Measurements from ENCODE around the gene ANKRD63. TPM values are rescaled to one million over a fixed set of nuclear protein-coding genes. Genes with fewer than 3 reads are reported as not detected.

ANKRD63 gene
- total and polyA plus RNA-seq, 2 of the 13 experiments (the other 11 are each of a cell fraction or from before 2014, with no cell fraction given) = not detected

DNA sequence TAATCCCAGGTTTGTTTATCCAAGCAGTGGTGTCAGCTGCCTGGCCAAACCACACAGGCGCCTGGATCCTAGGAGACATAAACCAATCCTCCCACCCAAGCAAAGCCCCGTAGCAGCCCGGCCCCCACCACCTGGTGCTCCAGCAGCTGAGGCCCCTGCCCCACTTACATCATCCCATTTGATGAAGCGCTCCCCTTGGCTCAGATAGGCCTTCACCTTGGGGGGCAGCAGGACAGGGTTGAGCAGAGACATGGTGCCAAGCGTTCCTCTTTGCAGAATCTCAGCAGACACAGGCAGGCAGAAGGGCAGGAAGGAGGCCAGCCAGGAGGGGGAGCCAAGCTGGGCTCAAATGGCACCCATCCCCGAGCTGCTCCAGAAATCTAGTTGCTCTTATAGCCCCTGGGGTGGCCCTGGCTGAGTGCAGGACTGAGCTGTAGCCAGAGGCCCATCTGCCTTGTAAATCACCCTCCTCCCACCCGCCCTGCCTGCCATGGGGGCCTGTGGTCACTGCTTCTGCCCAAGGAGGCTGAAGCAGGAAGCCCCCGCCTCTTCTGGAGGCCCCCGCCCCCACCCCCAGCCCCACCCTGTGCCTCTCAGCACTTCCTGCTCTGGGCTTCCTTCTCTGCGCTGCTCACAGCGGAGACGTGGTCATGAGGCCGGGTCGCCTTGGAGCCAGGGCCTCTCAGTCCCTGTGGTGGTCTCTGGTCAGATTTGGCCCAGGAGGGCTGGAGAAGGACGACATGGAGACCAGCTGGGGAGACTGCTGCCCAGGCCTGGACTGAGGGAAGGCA lies 24.8 kb upstream of the ANKRD63 start, which contains the start of gene PLCB2:
PLCB2 (minus strand) TSS at position 515 of the 791 bp plus-strand sequence; CDS start at position 252, 263 bp downstream.
- Histone ChIP-seq H3K27me3 (ENCODE audit: control insufficient read depth in 1 of 2, insufficient read depth in 2 of 2, low read length in 2 of 2) (peaks cover 5 to 59% of the 10 kb centered on the region in 2 experiments; a peak in 4 of 5 replicates), H3K4me2 (ENCODE audit: low read depth, low read length) (peak within 1 kb of the TSS; percentile 21; the same call in 1 of the 2 replicates), H3K27ac (ENCODE audit: extremely low read length, insufficient read depth, low read length) (no peak within 1 kb of the TSS), H3K4me1 (ENCODE audit: insufficient read depth, low read length) (no peaks in the 10 kb centered on the region), H3K36me3 (replicated peaks in 1 of 2; ENCODE audit: control insufficient read depth in 1 of 2, insufficient read depth in 2 of 2, low read length in 2 of 2) (no peaks in the 10 kb centered on the region), H3K9ac (ENCODE audit: insufficient read depth, low read depth, low read length) (no peak within 1 kb of the TSS), H3K9me3 (ENCODE audit: low read length) (no peaks in the 10 kb centered on the region), H3K79me2 (ENCODE audit: insufficient read depth, low read length) (no peaks in the 10 kb centered on the region), H2AFZ (ENCODE audit: low read length) (no peak within 1 kb of the TSS), H4K20me1 (ENCODE audit: insufficient read depth, low read length) (no peaks in the 10 kb centered on the region), H3K4me3 (replicated peaks in 1 of 3; ENCODE audit: insufficient read depth in 1 of 3, low read depth in 2 of 3, low read length in 3 of 3) (peak within 1 kb of the TSS in 1 of 3 experiments; percentile 8; a peak in 1 of 6 replicates)
- POLR2A ChIA-PET = no interaction called here
- no peak for FAIRE-seq
- TF ChIP-seq MBNL3 (CRISPR knock-in tag; conservative IDR thresholded peaks at IDR 0.05) (no peak), AGO2 (optimal IDR thresholded peaks at IDR 0.05; ENCODE audit: low read depth, low read length) (no peak)
- TF ChIP-seq, protein P1, sequence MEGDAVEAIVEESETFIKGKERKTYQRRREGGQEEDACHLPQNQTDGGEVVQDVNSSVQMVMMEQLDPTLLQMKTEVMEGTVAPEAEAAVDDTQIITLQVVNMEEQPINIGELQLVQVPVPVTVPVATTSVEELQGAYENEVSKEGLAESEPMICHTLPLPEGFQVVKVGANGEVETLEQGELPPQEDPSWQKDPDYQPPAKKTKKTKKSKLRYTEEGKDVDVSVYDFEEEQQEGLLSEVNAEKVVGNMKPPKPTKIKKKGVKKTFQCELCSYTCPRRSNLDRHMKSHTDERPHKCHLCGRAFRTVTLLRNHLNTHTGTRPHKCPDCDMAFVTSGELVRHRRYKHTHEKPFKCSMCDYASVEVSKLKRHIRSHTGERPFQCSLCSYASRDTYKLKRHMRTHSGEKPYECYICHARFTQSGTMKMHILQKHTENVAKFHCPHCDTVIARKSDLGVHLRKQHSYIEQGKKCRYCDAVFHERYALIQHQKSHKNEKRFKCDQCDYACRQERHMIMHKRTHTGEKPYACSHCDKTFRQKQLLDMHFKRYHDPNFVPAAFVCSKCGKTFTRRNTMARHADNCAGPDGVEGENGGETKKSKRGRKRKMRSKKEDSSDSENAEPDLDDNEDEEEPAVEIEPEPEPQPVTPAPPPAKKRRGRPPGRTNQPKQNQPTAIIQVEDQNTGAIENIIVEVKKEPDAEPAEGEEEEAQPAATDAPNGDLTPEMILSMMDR (CRISPR knock-in tag; IDR thresholded peaks at IDR 0.05) = peak; percentile 22; the same call in 1 of the 2 replicates
- DNase-seq (ENCODE audit: low spot score) = peak; percentile 14
- CTCF ChIA-PET (ENCODE audit: low intra/inter-chr PET ratio, low total read pairs) = interaction anchor here (0.8 kb wide), 1 partner anchor 115 kb away, joined by 3 read pairs; no protein-coding TSS in a partner anchor
- BruUV-seq (replicated peaks) = no TSS peak
- in situ Hi-C loops (cut with HindIII; ENCODE audit: extremely low pct_ligation_motif_present, low pct_unique_long_range_greater_than_20kb) (no loop called here), intact Hi-C loops (cut with micrococcal nuclease; ENCODE audit: unreplicated experiment) (no loop called here)
- peak; percentile 69 for ATAC-seq
- 55% methylated on average over 6 of the region's 15 CpGs for WGBS (ENCODE audit: low lambda C conversion rate)

DNA sequence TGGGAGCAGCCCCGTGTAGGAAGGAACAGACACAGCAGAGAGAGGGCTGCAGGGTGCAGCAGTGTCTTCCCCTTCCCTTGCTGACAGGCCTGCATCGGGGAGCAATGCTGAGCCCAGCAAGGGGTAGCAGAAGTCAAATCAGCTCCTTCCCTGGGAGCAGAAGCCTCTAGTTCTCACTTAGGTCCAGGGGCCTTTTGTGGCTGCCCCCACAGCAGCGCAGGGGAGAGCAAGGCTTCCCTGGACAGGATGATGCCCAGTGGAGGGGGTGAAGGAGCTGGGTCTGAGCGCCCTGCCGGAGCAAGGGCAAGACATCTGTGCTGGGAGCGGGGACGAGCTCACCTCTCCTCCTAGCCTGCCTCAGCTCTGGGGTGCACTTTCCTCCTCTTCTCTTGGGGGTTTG lies 24.0 kb upstream of the ANKRD63 start:
- FAIRE-seq = no peak
- intact Hi-C loops (cut with micrococcal nuclease; ENCODE audit: unreplicated experiment) (no loop called here), in situ Hi-C loops (cut with HindIII; ENCODE audit: extremely low pct_ligation_motif_present, low pct_unique_long_range_greater_than_20kb) (no loop called here)
- peaks cover 7 to 63% of the 10 kb centered on the region in 2 experiments for H3K27me3 ChIP-seq (ENCODE audit: control insufficient read depth in 1 of 2, insufficient read depth in 2 of 2, low read length in 2 of 2)
- no peak overlapping the region for H3K27ac ChIP-seq (ENCODE audit: extremely low read length, insufficient read depth, low read length)
- no peaks in the 10 kb centered on the region for H3K36me3 ChIP-seq (replicated peaks in 1 of 2; ENCODE audit: control insufficient read depth in 1 of 2, insufficient read depth in 2 of 2, low read length in 2 of 2)
- ATAC-seq = no peak
- H3K4me2 ChIP-seq (ENCODE audit: low read depth, low read length) = no peak overlapping the region
- H3K9me3 ChIP-seq (ENCODE audit: low read length) = no peaks in the 10 kb centered on the region
- H3K79me2 ChIP-seq (ENCODE audit: insufficient read depth, low read length) = no peaks in the 10 kb centered on the region
- no TSS peak for BruUV-seq (replicated peaks)
- H3K4me3 ChIP-seq (replicated peaks in 1 of 3; ENCODE audit: insufficient read depth in 1 of 3, low read depth in 2 of 3, low read length in 3 of 3) = no peak overlapping the region
- POLR2A ChIA-PET = no interaction called here
- DNase-seq (ENCODE audit: low spot score) = no peak
- CTCF ChIA-PET (ENCODE audit: low intra/inter-chr PET ratio, low total read pairs) = interaction anchor here (0.8 kb wide), 1 partner anchor 115 kb away, joined by 3 read pairs; no protein-coding TSS in a partner anchor
- H2AFZ ChIP-seq (ENCODE audit: low read length) = no peak overlapping the region
- H4K20me1 ChIP-seq (ENCODE audit: insufficient read depth, low read length) = no peaks in the 10 kb centered on the region
- no peak overlapping the region for H3K9ac ChIP-seq (ENCODE audit: insufficient read depth, low read depth, low read length)
- no peaks in the 10 kb centered on the region for H3K4me1 ChIP-seq (ENCODE audit: insufficient read depth, low read length)
- WGBS (ENCODE audit: low lambda C conversion rate) = 93% methylated on average over 3 of the region's 7 CpGs
- no peak for TF ChIP-seq SCMH1 (CRISPR knock-in tag; IDR thresholded peaks at IDR 0.05; ENCODE audit: borderline replicate concordance)
- TF ChIP-seq, protein P2, sequence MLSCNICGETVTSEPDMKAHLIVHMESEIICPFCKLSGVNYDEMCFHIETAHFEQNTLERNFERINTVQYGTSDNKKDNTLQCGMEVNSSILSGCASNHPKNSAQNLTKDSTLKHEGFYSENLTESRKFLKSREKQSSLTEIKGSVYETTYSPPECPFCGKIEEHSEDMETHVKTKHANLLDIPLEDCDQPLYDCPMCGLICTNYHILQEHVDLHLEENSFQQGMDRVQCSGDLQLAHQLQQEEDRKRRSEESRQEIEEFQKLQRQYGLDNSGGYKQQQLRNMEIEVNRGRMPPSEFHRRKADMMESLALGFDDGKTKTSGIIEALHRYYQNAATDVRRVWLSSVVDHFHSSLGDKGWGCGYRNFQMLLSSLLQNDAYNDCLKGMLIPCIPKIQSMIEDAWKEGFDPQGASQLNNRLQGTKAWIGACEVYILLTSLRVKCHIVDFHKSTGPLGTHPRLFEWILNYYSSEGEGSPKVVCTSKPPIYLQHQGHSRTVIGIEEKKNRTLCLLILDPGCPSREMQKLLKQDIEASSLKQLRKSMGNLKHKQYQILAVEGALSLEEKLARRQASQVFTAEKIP (CRISPR knock-in tag; IDR thresholded peaks at IDR 0.05; ENCODE audit: borderline replicate concordance) = no peak
- no peak for TF ChIP-seq CBX2 (IDR thresholded peaks at IDR 0.05; ENCODE audit: low read depth, low read length)
- no peak for TF ChIP-seq CBX2 (CRISPR knock-in tag; IDR thresholded peaks at IDR 0.05; ENCODE audit: low read depth)
- TF ChIP-seq CAMTA2 (CRISPR knock-in tag; IDR thresholded peaks at IDR 0.05; ENCODE audit: borderline replicate concordance) = no peak
- TF ChIP-seq, protein P3, sequence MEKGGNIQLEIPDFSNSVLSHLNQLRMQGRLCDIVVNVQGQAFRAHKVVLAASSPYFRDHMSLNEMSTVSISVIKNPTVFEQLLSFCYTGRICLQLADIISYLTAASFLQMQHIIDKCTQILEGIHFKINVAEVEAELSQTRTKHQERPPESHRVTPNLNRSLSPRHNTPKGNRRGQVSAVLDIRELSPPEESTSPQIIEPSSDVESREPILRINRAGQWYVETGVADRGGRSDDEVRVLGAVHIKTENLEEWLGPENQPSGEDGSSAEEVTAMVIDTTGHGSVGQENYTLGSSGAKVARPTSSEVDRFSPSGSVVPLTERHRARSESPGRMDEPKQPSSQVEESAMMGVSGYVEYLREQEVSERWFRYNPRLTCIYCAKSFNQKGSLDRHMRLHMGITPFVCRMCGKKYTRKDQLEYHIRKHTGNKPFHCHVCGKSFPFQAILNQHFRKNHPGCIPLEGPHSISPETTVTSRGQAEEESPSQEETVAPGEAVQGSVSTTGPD (CRISPR knock-in tag; IDR thresholded peaks at IDR 0.05) = no peak
- no peak for TF ChIP-seq WIZ (CRISPR knock-in tag; IDR thresholded peaks at IDR 0.05)
- no peak for TF ChIP-seq ZFAT (CRISPR knock-in tag; conservative IDR thresholded peaks at IDR 0.05)
